ENCODE data around the gene MRPL33.
A peak's percentile ranks its signal among the peaks of the same experiment; 100 is the strongest.

The MRPL33 gene

GRCh38 chr2:27765621-27766286 lies 5.8 kb upstream of the MRPL33 start:
- no peak overlapping the region; the same call in 1 of the 2 replicates for H3K4me3 ChIP-seq (ENCODE audit: low read depth, low read length)
- TF ChIP-seq CTCF (IDR thresholded peaks at IDR 0.05; ENCODE audit: low read depth, low read length, missing control alignments): no peak
- no peak for DNase-seq (ENCODE audit: low read depth)

GRCh38 chr2:27766287-27766661 lies 5.2 kb upstream of the MRPL33 start:
- H3K4me3 ChIP-seq (ENCODE audit: low read depth, low read length): no peak overlapping the region
- TF ChIP-seq CTCF (IDR thresholded peaks at IDR 0.05; ENCODE audit: low read depth, low read length, missing control alignments): no peak
- no peak for DNase-seq (ENCODE audit: low read depth)

GRCh38 chr2:27771202-27771547 lies 344 bp upstream of the MRPL33 start:
- DNase-seq (ENCODE audit: low read depth): no peak
- TF ChIP-seq CTCF (IDR thresholded peaks at IDR 0.05; ENCODE audit: low read depth, low read length, missing control alignments): no peak
- peak overlapping the region; percentile 88 for H3K4me3 ChIP-seq (ENCODE audit: low read depth, low read length)

GRCh38 chr2:27772804-27773203 lies 1.3 kb downstream of the MRPL33 start:
- DNase-seq (ENCODE audit: low read depth): no peak
- no peak for TF ChIP-seq CTCF (IDR thresholded peaks at IDR 0.05; ENCODE audit: low read depth, low read length, missing control alignments)
- peak overlapping the region; percentile 88; the same call in 1 of the 2 replicates for H3K4me3 ChIP-seq (ENCODE audit: low read depth, low read length)

GRCh38 chr2:27773959-27774358 lies 2.4 kb downstream of the MRPL33 start:
- DNase-seq (ENCODE audit: low read depth): no peak
- no peak for TF ChIP-seq CTCF (IDR thresholded peaks at IDR 0.05; ENCODE audit: low read depth, low read length, missing control alignments)
- no peak overlapping the region for H3K4me3 ChIP-seq (ENCODE audit: low read depth, low read length)

- no peak for DNase-seq (ENCODE audit: low read depth)
- no peak for TF ChIP-seq CTCF (IDR thresholded peaks at IDR 0.05; ENCODE audit: low read depth, low read length, missing control alignments)
- no peak overlapping the region for H3K4me3 ChIP-seq (ENCODE audit: low read depth, low read length)
Observed at GRCh38 chr2:27776097-27776496, 4.6 kb downstream of the MRPL33 start.

GRCh38 chr2:27776696-27777095 lies 5.2 kb downstream of the MRPL33 start:
- no peak for TF ChIP-seq CTCF (IDR thresholded peaks at IDR 0.05; ENCODE audit: low read depth, low read length, missing control alignments)
- DNase-seq (ENCODE audit: low read depth): no peak
- H3K4me3 ChIP-seq (ENCODE audit: low read depth, low read length): no peak overlapping the region
